Measurements from ENCODE around the gene TP53INP2.

DNA sequence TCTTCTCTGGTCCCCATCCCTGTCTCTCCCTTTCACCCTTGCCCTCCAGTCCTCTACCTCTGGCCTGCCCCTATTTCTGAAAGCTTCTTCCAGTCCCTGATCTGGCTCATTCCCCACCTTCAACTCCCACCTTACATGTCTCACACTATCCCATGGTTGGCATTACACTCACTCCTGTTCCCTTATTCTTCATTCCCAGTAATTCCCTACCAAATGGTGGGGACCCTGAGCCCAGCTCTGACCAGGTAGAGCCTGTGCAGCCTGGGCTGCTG lies 6.4 kb downstream of the TP53INP2 start:
- TF ChIP-seq, protein P1, sequence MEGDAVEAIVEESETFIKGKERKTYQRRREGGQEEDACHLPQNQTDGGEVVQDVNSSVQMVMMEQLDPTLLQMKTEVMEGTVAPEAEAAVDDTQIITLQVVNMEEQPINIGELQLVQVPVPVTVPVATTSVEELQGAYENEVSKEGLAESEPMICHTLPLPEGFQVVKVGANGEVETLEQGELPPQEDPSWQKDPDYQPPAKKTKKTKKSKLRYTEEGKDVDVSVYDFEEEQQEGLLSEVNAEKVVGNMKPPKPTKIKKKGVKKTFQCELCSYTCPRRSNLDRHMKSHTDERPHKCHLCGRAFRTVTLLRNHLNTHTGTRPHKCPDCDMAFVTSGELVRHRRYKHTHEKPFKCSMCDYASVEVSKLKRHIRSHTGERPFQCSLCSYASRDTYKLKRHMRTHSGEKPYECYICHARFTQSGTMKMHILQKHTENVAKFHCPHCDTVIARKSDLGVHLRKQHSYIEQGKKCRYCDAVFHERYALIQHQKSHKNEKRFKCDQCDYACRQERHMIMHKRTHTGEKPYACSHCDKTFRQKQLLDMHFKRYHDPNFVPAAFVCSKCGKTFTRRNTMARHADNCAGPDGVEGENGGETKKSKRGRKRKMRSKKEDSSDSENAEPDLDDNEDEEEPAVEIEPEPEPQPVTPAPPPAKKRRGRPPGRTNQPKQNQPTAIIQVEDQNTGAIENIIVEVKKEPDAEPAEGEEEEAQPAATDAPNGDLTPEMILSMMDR (IDR thresholded peaks at IDR 0.05; ENCODE audit: low read depth, low read length) = no peak
- no peak for TF ChIP-seq POLR2A (IDR thresholded peaks at IDR 0.05; ENCODE audit: extremely low read depth, insufficient read length)
- TF ChIP-seq, protein P2, sequence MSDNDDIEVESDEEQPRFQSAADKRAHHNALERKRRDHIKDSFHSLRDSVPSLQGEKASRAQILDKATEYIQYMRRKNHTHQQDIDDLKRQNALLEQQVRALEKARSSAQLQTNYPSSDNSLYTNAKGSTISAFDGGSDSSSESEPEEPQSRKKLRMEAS (IDR thresholded peaks at IDR 0.05; ENCODE audit: low read depth, low read length) = no peak
- TF ChIP-seq MYC (IDR thresholded peaks at IDR 0.05; ENCODE audit: low read depth, low read length) = no peak
